GM12878 (cell line): ENCODE data around the gene USP15. TPM values are rescaled to one million over a fixed set of nuclear protein-coding genes. Genes with fewer than 3 reads are reported as not detected.

Experiments used
- ATAC-seq: fragments of 200-7000 bp; cut with Tn5 transposase; 3 replicates; pipeline ENCODE4 v1.9.1; 2020; ENCODE audit warnings: mild to moderate bottlenecking, moderate library complexity
- BruUV-seq: library from RNA; stranded (reverse); fragments of 400-500 nt; replicated peaks from 2 replicates; lab custom pipeline; 2021; lab: Mats Ljungman, UMichigan
- CTCF ChIA-PET: fragments of 300-600 bp; sonication (Branson Sonifier 250); formaldehyde crosslinking; extraction: SDS; loops from one replicate; lab custom pipeline; 2021; ENCODE audit warnings: inconsistent platforms; lab: Yijun Ruan, JAX
- POLR2A ChIA-PET: fragments of 350-600 bp; formaldehyde crosslinking; extraction: SDS; loops from one replicate; lab custom pipeline; 2021; ENCODE audit warnings: inconsistent platforms; lab: Charles Lee
- RAD21 ChIA-PET: fragments of 300-600 bp; sonication (Branson Sonifier 250); formaldehyde crosslinking; loops from one replicate; lab custom pipeline; 2023; ENCODE audit warnings: antibody characterized with exemption; ENCODE audit not compliant: unreplicated experiment; lab: Charles Lee
- SMC1A ChIA-PET: fragments of 300-600 bp; sonication (Branson Sonifier 250); formaldehyde crosslinking; loops from one replicate; lab custom pipeline; 2023; ENCODE audit not compliant: unreplicated experiment, uncharacterized antibody; lab: Charles Lee
- DNase-seq: peaks from one replicate; pipeline ENCODE4 v3.0.0-alpha.2; 2011; ENCODE audit warnings: low read depth, low spot score
- FAIRE-seq: peaks from 3 replicates; lab custom pipeline; 2011; peaks lifted over from hg19 to GRCh38; lab: Jason Lieb, UNC
- H2AFZ ChIP-seq: 2 replicates; pipeline ENCODE4 v1.6.0; 2011; ENCODE audit warnings: low read depth, low read length, control low read depth; ENCODE audit not compliant: control insufficient read depth
- H3K27ac ChIP-seq: 2 replicates; pipeline ENCODE4 v1.5.1; 2011; ENCODE audit warnings: control low read depth; ENCODE audit not compliant: control insufficient read depth, insufficient read depth
- H3K27me3 ChIP-seq, 2 experiments: replicated peaks in 1 of 2; 2 replicates each; pipeline versions ENCODE4 v1.6.0 to v1.6.1; 2011; ENCODE audit warnings: low read length in 1 of 2; ENCODE audit not compliant: control insufficient read depth in 2 of 2, insufficient read depth in 2 of 2
- H3K36me3 ChIP-seq, 2 experiments: 2 replicates each; pipeline ENCODE4 v1.5.1; 2011; ENCODE audit warnings: low read length in 1 of 2; ENCODE audit not compliant: control insufficient read depth in 2 of 2, insufficient read depth in 2 of 2
- H3K4me1 ChIP-seq: 2 replicates; pipeline ENCODE4 v1.6.1; 2011; ENCODE audit warnings: mild to moderate bottlenecking, low read length, moderate library complexity, mixed read lengths; ENCODE audit not compliant: control insufficient read depth, insufficient read depth
- H3K4me2 ChIP-seq: 2 replicates; pipeline ENCODE4 v1.6.0; 2011; ENCODE audit warnings: control low read depth; ENCODE audit not compliant: control insufficient read depth, insufficient read depth
- H3K4me3 ChIP-seq: fragments of 200-600 bp; sonication (generic); 2 replicates; pipeline ENCODE4 v1.5.1; 2016
- H3K79me2 ChIP-seq: 2 replicates; pipeline ENCODE4 v1.6.0; 2011; ENCODE audit warnings: low read length; ENCODE audit not compliant: control insufficient read depth, insufficient read depth
- H3K9ac ChIP-seq: 2 replicates; pipeline ENCODE4 v1.8.0; 2011; ENCODE audit warnings: low read length, control low read depth, mixed read lengths; ENCODE audit not compliant: control insufficient read depth, insufficient read depth
- H3K9me3 ChIP-seq: replicated peaks from 3 replicates; pipeline ENCODE4 v1.5.1; 2011; ENCODE audit warnings: mild to moderate bottlenecking, low read length; ENCODE audit not compliant: control insufficient read depth, insufficient read depth
- H4K20me1 ChIP-seq: 2 replicates; pipeline ENCODE4 v1.6.0; 2011; ENCODE audit not compliant: control insufficient read depth, insufficient read depth
- CBFB ChIP-seq: IDR thresholded peaks from 2 replicates; pipeline ENCODE4 v1.6.1; 2016; ENCODE audit warnings: antibody characterized with exemption, low read depth
- CEBPZ ChIP-seq: fragments of 150-350 bp; IDR thresholded peaks from 2 replicates; pipeline ENCODE4 v1.6.1; 2016; ENCODE audit warnings: low read depth, low read length
- E2F8 ChIP-seq: fragments of 450-650 bp; IDR thresholded peaks from 2 replicates; pipeline ENCODE4 v1.6.1; 2018; ENCODE audit warnings: mild to moderate bottlenecking, low read depth, moderate library complexity; ENCODE audit not compliant: partially characterized antibody
- GATAD2B ChIP-seq: fragments of 450-650 bp; conservative IDR thresholded peaks from 2 replicates; pipeline ENCODE4 v1.6.1; 2017; ENCODE audit warnings: low read depth, mild to moderate bottlenecking, moderate library complexity
- KAT2A ChIP-seq: conservative IDR thresholded peaks from 2 replicates; pipeline ENCODE4 v1.6.1; 2011; ENCODE audit warnings: low read depth, low read length; ENCODE audit not compliant: control insufficient read depth
- MEF2A ChIP-seq: IDR thresholded peaks from 2 replicates; pipeline ENCODE4 v1.6.1; 2011; ENCODE audit warnings: low read depth, mild to moderate bottlenecking, low read length, moderate library complexity; ENCODE audit not compliant: insufficient read depth
- NFYA ChIP-seq: IDR thresholded peaks from 2 replicates; pipeline ENCODE4 v1.6.1; 2011; ENCODE audit warnings: low read depth, mild to moderate bottlenecking, low read length, improper control_type of control experiment, borderline replicate concordance
- RBBP5 ChIP-seq: fragments of 200-600 bp; sonication (generic); conservative IDR thresholded peaks from 2 replicates; pipeline ENCODE4 v1.6.1; 2016
- SUPT20H ChIP-seq: IDR thresholded peaks from 2 replicates; pipeline ENCODE4 v1.6.1; 2011; ENCODE audit warnings: low read depth, mild to moderate bottlenecking, low read length, moderate library complexity, borderline replicate concordance; ENCODE audit not compliant: control insufficient read depth
- TAF1 ChIP-seq: IDR thresholded peaks from 2 replicates; pipeline ENCODE4 v1.6.1; 2011; ENCODE audit warnings: mild to moderate bottlenecking, low read depth, low read length, borderline replicate concordance
- WRNIP1 ChIP-seq: IDR thresholded peaks from 2 replicates; pipeline ENCODE4 v1.6.1; 2011; ENCODE audit warnings: low read depth, low read length, improper control_type of control experiment, borderline replicate concordance
- ZBED1 ChIP-seq: IDR thresholded peaks from 2 replicates; pipeline ENCODE4 v1.6.1; 2016; ENCODE audit warnings: borderline replicate concordance
- ZBTB11 ChIP-seq: fragments of 450-650 bp; formaldehyde crosslinking; IDR thresholded peaks from 2 replicates; pipeline ENCODE4 v1.5.0; 2022; ENCODE audit warnings: mild to moderate bottlenecking, missing genetic modification characterization
- ZNF622 ChIP-seq: fragments of 450-650 bp; IDR thresholded peaks from 2 replicates; pipeline ENCODE4 v1.6.1; 2017; ENCODE audit warnings: mild to moderate bottlenecking, inconsistent platforms
- WGBS: methylation state at CpG from one replicate; pipeline ENCODE4 v1.1.6; 2016; ENCODE audit warnings: low lambda C conversion rate; ENCODE audit not compliant: insufficient replicate concordance, insufficient coverage; ENCODE audit errors: missing lambda C conversion rate; 5-methylcytosine and 5-hydroxymethylcytosine counted together
- in situ Hi-C: fragments of 300-500 bp; cut with MboI; formaldehyde crosslinking; loops from 9 replicates; pipeline ENCODE4 v1.14.3; 2018; ENCODE audit warnings: mixed read lengths
- intact Hi-C: fragments of 100-400 bp; cut with micrococcal nuclease; formaldehyde crosslinking; loops from one replicate; pipeline ENCODE4 v1.14.2; 2022; ENCODE audit not compliant: unreplicated experiment
- polyA plus RNA-seq, 11 experiments: library from polyadenylated mRNA; depleted of rRNA in 4 of 11; unstranded in 6 of 11; stranded (reverse) in 5 of 11; fragments of >200 nt; fragmentation: Nextera tagmentation in 4 of 11; fragmentation: Illumina TruSeq in 1 of 11; extraction: Ambion mirVana in 4 of 11; extraction: Trizol in 1 of 11; gene quantifications; 1 replicate in 1 of 11; 2 replicates in 10 of 11; pipeline versions ENCODE4 v1.2.1 to v1.2.3, GENCODE V29; 2011 to 2016; ENCODE audit warnings: inconsistent platforms in 2 of 11, missing spikeins in 2 of 11, low read depth in 1 of 11
- total RNA-seq, 4 experiments: library from RNA; depleted of rRNA in 3 of 4; stranded (reverse); fragments of >200 nt in 3 of 4; fragmentation: Illumina TruSeq in 1 of 4; extraction: Trizol in 1 of 4; gene quantifications; 2 replicates each; pipeline versions ENCODE4 v1.2.1 to v1.2.3, GENCODE V29; 2013 to 2021

The USP15 gene
- total and polyA plus RNA-seq, 10 of the 15 experiments (the other 5 are each of a cell fraction or from before 2014, with no cell fraction given), result 57.6 to 101 (median 90.2) TPM

GRCh38 chr12:62273724-62274380, 13.6 kb downstream of the USP15 start:
- ATAC-seq, result no peak
- in situ Hi-C loops (no loop called here), intact Hi-C loops (no loop called here)
- no peak for FAIRE-seq
- Histone ChIP-seq H4K20me1 (no peaks in the 10 kb centered on the region), H3K4me3 (no peak overlapping the region), H3K9me3 (peaks cover 2% of the 10 kb centered on the region; the same call in 2 of the 3 replicates), H3K36me3 (peaks cover 0 to 5% of the 10 kb centered on the region in 2 experiments; a peak in 2 of 4 replicates), H3K27ac (no peak overlapping the region), H3K4me1 (0 out of 2 replicates have a peak, but pooled peaks cover 5% of the 10 kb centered on the region), H3K4me2 (no peak overlapping the region), H2AFZ (no peak overlapping the region), H3K79me2 (peaks cover 98% of the 10 kb centered on the region), H3K9ac (no peak overlapping the region), H3K27me3 (no peaks in the 10 kb centered on the region)
- 94% methylated on average over 5 of the region's 5 CpGs for WGBS
- POLR2A ChIA-PET, result interaction anchor here (1.0 kb wide), 1 partner anchor 12 kb away, joined by 3 read pairs; no protein-coding TSS in a partner anchor
- CTCF ChIA-PET, result interaction anchor here (1.5 kb wide), 1 partner anchor 11 kb away, joined by 4 read pairs; no protein-coding TSS in a partner anchor
- SMC1A ChIA-PET, result interaction anchor here (0.8 to 1.6 kb wide), 4 partner anchors 9 to 22 kb away, joined by 3 to 5 read pairs (median 4); no protein-coding TSS in a partner anchor
- RAD21 ChIA-PET, result no interaction called here
- no TSS peak for BruUV-seq
- no peak for DNase-seq
- TF ChIP-seq ZNF622 (no peak), CEBPZ (no peak), E2F8 (no peak), TAF1 (no peak), ZBED1 (no peak), CBFB (no peak), ZBTB11 (no peak), WRNIP1 (no peak), MEF2A (no peak), KAT2A (no peak), GATAD2B (no peak), NFYA (no peak), RBBP5 (no peak), SUPT20H (no peak)
